ENCODE measurements around the gene KRT81.

The KRT81 gene

GRCh38 chr12:52250048-52250990 lies 41.0 kb downstream of the KRT81 start:
- no peak overlapping the region for H3K4me3 ChIP-seq (ENCODE audit: low read depth, low read length)
- DNase-seq (ENCODE audit: low read depth) = no peak
- TF ChIP-seq CTCF (IDR thresholded peaks at IDR 0.05; ENCODE audit: low read depth, low read length, missing control alignments) = no peak

- no peak overlapping the region for H3K4me3 ChIP-seq (ENCODE audit: low read depth, low read length)
- TF ChIP-seq CTCF (IDR thresholded peaks at IDR 0.05; ENCODE audit: low read depth, low read length, missing control alignments) = no peak
- DNase-seq (ENCODE audit: low read depth) = no peak
Measured at GRCh38 chr12:52249511-52250047, 41.8 kb downstream of the KRT81 start.

GRCh38 chr12:52248541-52249461 lies 42.5 kb downstream of the KRT81 start:
- no peak overlapping the region for H3K4me3 ChIP-seq (ENCODE audit: low read depth, low read length)
- TF ChIP-seq CTCF (IDR thresholded peaks at IDR 0.05; ENCODE audit: low read depth, low read length, missing control alignments) = no peak
- DNase-seq (ENCODE audit: low read depth) = no peak

GRCh38 chr12:52247622-52248540 lies 43.5 kb downstream of the KRT81 start:
- no peak for TF ChIP-seq CTCF (IDR thresholded peaks at IDR 0.05; ENCODE audit: low read depth, low read length, missing control alignments)
- no peak for DNase-seq (ENCODE audit: low read depth)
- no peak overlapping the region for H3K4me3 ChIP-seq (ENCODE audit: low read depth, low read length)

- no peak overlapping the region for H3K4me3 ChIP-seq (ENCODE audit: low read depth, low read length)
- DNase-seq (ENCODE audit: low read depth) = no peak
- no peak for TF ChIP-seq CTCF (IDR thresholded peaks at IDR 0.05; ENCODE audit: low read depth, low read length, missing control alignments)
Measured at GRCh38 chr12:52246720-52247621, 44.4 kb downstream of the KRT81 start.
